H1 (cell line): ENCODE measurements around the gene ILKAP. TPM values are rescaled to one million over a fixed set of nuclear protein-coding genes. Genes with fewer than 3 reads are reported as not detected.

Experiments used
- BRCA1 ChIP-seq: IDR thresholded peaks from 2 replicates; pipeline ENCODE4 v1.6.1; 2012; ENCODE audit warnings: low read depth, low read length, improper control_type of control experiment
- CHD2 ChIP-seq: IDR thresholded peaks from 2 replicates; pipeline ENCODE4 v1.6.1; 2012; ENCODE audit warnings: low read length, improper control_type of control experiment
- CTBP2 ChIP-seq: IDR thresholded peaks from 2 replicates; pipeline ENCODE4 v1.7.0; 2011; ENCODE audit warnings: borderline replicate concordance, mild to moderate bottlenecking, moderate library complexity, mixed read lengths, low read length; ENCODE audit not compliant: insufficient read depth, insufficient read length
- JUND ChIP-seq: IDR thresholded peaks from 2 replicates; pipeline ENCODE4 v1.6.1; 2011; ENCODE audit warnings: mild to moderate bottlenecking, improper control_type of control experiment, low read length
- MAX ChIP-seq: IDR thresholded peaks from 2 replicates; pipeline ENCODE4 v1.6.1; 2012; ENCODE audit warnings: inconsistent platforms
- POLR2AphosphoS5 ChIP-seq: IDR thresholded peaks from 2 replicates; pipeline ENCODE4 v1.6.1; 2011; ENCODE audit warnings: low read depth, low read length
- RAD21 ChIP-seq, 2 experiments: IDR thresholded peaks in 1 of 2; conservative IDR thresholded peaks in 1 of 2; 2 replicates each; pipeline ENCODE4 v1.6.1; 2011; ENCODE audit warnings: low read depth in 2 of 2, low read length in 2 of 2, improper control_type of control experiment in 1 of 2, inconsistent platforms in 1 of 2, mild to moderate bottlenecking in 1 of 2, moderate library complexity in 1 of 2
- SP4 ChIP-seq: IDR thresholded peaks from 2 replicates; pipeline ENCODE4 v1.6.1; 2012; ENCODE audit warnings: low read length, inconsistent platforms
- SRF ChIP-seq: IDR thresholded peaks from 2 replicates; pipeline ENCODE4 v1.6.1; 2011; ENCODE audit warnings: mild to moderate bottlenecking, low read depth, low read length, moderate library complexity
- TEAD4 ChIP-seq: IDR thresholded peaks from 2 replicates; pipeline ENCODE4 v1.6.1; 2012; ENCODE audit warnings: low read depth, low read length, inconsistent platforms, mixed read lengths
- polyA plus RNA-seq, 7 experiments: library from polyadenylated mRNA; depleted of rRNA in 3 of 7; stranded (reverse) in 5 of 7; unstranded in 2 of 7; fragments of >200 nt in 5 of 7; fragments of 200-250 nt in 2 of 7; gene quantifications; 1 replicate in 5 of 7; 2 replicates in 1 of 7; 4 replicates in 1 of 7; pipeline versions ENCODE4 v1.2.1 to v1.2.3, GENCODE V29; 2011 to 2013; ENCODE audit warnings: missing spikeins in 2 of 7, mixed read lengths in 2 of 7
- total RNA-seq: library from RNA; stranded (reverse); fragmentation: NEBNext Ultra II Directional; extraction: Animal tissue kit (Norgen Biotek cat#: 25700); gene quantifications from 2 replicates; pipeline ENCODE4 v1.2.1, GENCODE V29; 2021

Gene ILKAP
- total and polyA plus RNA-seq, 2 of the 8 experiments (the other 6 are each of a cell fraction or from before 2014, with no cell fraction given): 23.5 to 33.8 TPM

GRCh38 chr2:238233625-238234024 is 30.1 kb upstream of the ILKAP start (continued):
- TF ChIP-seq RAD21 (IDR thresholded peaks at IDR 0.05 in 1 of 2, conservative IDR thresholded peaks at IDR 0.05 in 1 of 2; ENCODE audit: low read depth in 2 of 2, low read length in 2 of 2) (no peak), CHD2 (no peak), MAX (no peak), POLR2AphosphoS5 (no peak), JUND (no peak), SRF (no peak), CTBP2 (no peak), BRCA1 (no peak), SP4 (no peak), TEAD4 (no peak)
